ENCODE results near the gene CSNK1A1.
"Not testable (repeated sequence)": the region's sequence is repeated elsewhere in the genome, so short reads cannot be mapped to it uniquely, and the experiment has no call there.

Gene CSNK1A1

DNA sequence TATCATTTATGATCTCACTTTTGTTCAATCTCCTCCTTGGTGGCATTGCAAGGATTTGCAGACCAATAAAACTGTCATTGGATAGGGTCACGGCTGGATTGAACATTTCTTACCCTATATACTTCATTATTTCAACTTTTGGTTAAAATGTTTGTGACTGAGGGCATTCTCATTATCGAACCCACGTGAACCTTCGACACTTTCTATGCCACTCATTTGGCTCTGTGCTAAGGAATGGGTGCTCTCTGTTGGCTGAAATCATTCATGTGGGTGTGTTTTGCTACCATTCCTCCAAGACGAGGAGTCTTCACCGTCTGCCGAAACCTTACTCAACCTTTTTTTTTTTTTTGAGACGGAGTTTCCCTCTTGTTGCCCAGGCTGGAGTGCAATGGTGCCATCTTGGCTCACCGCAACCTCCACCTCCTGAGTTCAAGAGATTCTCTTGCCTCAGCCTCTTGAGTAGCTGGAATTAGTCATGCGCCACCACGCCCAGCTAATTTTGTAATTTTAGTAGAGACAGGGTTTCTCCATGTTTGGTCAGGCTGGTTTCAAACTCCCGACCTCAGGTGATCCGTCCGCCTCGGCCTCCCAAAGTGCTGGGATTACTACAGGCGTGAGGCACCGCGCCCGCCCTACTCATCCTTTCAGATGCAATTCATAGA, 62.5 kb downstream of the CSNK1A1 start:
- no peak for DNase-seq

GRCh38 chr5:149487672-149488071, 63.6 kb downstream of the CSNK1A1 start:
- DNase-seq, result no peak

DNA sequence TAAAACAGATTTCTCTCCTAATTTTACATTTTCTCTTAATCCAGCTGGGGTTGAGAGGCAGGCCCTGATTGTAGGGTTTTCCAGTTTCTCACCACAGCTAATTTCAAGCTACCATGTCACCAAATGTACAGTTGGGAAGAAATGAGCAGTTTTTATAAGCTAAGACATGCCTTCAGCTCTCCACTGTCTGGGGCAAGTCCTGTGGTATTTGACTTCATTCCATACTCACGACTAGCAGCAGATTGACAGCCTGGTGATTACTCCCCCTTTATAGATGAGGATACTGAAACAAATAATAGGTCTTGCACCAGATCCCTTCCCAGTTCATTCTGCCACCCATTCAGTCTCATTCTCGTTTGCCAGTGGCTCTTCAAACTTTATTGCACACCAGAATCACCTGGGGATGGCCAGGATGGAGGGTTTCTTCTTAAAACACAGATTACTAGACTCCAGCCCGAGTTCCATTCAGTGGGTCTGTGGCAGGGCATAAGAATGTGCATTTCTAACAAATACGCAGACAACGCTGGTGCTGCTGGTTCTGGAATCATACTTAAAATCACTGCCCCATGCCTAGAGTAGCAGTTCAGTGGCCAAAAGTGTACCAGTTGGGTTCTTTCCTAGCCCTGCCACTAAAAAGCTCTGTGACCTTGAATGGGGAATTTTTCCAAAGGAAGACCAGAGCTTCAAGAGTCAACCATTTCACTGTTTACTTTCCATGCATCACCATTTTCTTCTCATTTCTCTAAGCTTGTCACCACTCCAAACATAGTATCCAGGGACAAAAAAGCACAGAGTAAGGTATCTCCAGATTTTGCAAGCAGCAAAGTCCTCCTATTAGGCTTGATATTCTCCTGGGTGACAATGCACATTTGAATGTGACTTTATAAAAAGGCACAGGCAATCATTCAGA, 64.3 kb downstream of the CSNK1A1 start:
- no peak for DNase-seq

DNA sequence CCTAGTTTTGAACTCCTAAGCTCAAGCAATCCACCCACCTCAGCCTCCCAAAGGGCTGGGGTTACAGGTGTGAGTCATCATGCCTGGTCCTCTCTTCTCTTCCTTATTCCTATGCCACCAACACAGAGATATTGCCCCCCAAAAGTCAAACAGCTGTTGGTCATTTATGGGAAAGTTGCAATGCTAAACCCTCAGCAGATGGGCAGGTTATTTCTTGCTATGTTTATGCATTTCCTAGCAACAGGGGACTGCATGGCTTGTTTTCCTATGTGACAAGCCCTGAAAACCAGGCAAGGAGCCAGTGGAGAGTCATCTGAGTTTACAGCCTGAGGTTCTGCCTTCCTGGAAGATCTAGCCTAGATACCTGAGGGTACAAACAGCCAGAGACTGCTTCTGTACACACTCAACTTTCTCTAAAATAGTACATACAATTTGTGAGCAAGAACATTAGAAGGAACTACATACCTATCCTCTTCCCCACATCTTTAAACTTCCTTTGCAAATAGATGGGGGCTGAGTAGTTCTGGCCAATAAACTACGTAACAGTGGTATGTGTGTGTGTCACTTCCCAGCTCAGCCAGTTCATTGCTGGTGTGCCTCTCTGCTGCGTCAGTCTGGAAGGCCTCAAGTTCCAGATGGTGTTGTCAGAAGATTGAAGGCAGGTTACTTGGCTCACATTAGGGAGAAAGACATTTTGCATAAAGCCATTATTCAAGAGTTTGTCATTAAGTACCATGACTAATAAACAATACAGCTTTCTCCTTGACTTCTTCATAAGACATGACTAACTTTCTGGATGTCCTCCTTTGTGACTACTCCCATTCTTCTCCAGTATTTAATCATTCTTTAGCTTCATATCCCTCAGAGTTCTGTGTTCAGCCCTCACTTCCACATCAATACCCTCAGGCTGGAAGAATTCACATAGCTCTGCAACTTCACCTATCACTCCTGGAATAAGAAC, 65.3 kb downstream of the CSNK1A1 start:
- peak in 1 of 2 experiments; percentile 45 for DNase-seq

- no peak for DNase-seq
Measured at GRCh38 chr5:149481485-149481884, 69.8 kb downstream of the CSNK1A1 start.

DNA sequence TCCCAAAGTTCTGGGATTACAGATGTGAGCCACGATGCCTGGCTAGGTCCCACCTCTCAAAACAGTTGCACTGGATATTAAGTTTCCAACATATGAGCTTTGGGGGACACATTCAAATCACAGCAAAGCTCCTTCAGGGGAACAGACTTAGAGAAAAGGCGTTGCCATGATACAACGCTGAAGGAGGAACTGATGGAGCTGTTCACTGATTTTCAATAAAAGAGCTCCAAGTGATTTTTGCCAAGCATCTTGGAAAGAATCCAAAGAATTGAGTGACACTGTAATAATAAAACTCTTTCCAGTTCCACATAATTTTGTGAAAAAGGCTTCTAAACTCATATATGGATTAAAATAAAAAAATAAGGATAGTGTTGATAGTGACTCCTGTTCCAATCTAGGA, 72.5 kb downstream of the CSNK1A1 start:
- DNase-seq, result no peak

DNA sequence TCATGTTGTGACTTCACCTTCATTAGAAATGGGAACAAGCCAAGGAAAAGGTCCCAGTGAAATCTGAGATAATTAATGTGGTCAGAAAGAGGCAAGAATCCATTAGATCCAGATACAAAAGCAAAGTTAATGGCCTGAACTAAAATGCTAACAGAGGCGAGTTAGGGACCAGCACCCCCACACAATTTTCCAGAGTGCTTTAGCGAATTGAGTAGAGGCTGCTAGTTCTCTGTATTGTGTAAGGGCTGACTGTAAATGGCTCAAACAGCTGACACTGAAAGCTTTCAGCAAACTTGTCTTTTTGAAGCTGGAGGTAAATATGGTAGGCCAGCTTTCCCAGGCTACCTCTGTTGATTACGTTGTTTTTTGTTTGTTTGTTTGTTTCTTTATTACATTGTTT, 75.5 kb downstream of the CSNK1A1 start:
- DNase-seq, result no peak

DNA sequence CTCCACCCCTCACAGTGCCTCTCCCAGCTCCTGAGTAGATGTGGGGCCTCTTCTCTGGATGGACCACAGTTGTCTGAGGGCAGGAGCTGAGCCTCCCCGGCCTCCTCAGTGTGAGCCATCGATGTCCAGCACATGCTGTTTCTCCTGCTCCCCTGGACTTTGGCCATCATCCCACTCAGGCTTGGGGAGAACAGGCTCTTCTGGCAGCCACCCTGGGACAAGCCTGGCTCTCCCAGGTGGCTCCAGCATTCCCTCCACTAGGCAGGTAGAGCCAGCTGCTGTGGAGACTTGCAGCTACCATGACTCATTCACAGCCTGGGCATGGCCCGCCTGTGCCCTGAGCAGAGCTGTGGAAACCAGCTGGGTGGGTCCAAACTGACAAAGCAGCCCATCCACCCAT, 77.0 kb downstream of the CSNK1A1 start:
- DNase-seq, result no peak

GRCh38 chr5:149473441-149473840, 77.8 kb downstream of the CSNK1A1 start:
- no peak for DNase-seq

GRCh38 chr5:149472399-149472798, 78.8 kb downstream of the CSNK1A1 start:
- no peak for DNase-seq

GRCh38 chr5:149471406-149472183, 79.6 kb downstream of the CSNK1A1 start:
- no peak for DNase-seq

DNA sequence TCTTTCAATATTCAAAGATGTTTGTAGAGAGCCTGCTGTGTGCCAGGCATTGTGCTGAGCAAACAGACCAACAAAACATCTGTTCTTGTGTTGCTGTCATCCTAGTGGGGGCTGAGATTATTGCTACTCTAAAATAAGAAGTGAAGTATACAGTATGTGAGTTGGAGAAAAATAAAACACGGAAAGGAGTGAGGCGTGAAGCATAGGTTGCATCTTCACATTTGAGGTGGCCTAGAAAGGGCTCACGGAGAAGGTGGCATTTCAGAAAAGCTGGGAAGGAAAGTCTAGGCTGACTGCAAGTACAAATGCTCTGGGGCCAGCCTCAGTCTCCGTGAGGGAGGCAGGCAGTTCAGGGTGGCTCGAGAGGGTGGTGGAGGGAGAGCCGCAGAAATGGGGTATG, 80.3 kb downstream of the CSNK1A1 start:
- no peak for DNase-seq

- DNase-seq, result no peak
Measured at GRCh38 chr5:149466457-149466972, 84.7 kb downstream of the CSNK1A1 start.

- no peak for DNase-seq
Measured at GRCh38 chr5:149464796-149465489, 86.3 kb downstream of the CSNK1A1 start.

GRCh38 chr5:149461907-149462306, 89.3 kb downstream of the CSNK1A1 start:
- not testable (repeated sequence) for DNase-seq

DNA sequence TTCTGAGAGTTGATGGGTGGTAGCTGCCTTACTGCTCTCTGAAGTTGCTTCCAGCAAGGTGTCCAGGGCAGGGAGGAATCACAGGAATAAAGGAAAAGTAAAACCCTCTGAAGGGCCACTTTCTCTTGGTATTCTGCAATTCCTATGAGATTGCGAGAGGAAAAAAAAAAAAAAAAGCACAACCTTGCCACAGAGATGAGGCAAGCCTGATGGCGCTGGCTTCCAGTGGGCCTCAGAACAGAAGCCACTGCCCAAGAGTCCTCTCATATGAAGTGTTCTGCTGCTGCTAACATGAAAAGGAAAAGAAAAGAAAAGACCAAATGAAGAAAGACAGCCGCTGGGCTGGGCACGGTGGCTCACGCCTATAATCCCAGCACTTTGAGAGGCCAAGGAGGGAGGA, 91.3 kb downstream of the CSNK1A1 start:
- no peak for DNase-seq

- DNase-seq, result no peak
Measured at GRCh38 chr5:149457393-149457763, 93.9 kb downstream of the CSNK1A1 start.

- DNase-seq, result no peak
Measured at GRCh38 chr5:149456597-149457392, 94.4 kb downstream of the CSNK1A1 start.

DNA sequence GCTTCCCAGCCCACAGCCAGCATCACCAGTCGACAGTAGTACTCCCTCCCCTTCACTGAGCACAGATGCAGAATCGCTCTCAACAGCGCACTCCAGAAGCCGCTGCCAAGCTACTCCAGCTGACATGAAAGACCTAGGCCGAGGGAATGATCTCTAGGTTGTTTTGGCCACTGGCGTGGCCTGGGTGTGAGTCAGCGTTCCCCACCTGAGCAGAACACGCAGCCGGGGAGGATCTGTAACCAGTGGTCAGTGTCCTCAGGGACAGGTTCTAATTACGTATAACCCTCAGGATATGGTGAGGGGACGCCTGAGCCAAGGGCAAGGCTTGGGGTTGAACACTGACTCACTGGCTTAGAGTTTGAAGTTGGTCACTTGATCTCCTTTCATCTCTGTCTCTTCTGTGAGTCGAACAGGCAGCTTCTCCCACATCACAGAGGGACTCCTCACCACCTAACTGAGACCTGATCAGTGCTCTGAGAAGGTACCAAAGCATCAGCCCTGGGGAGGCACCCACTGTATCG, 95.3 kb downstream of the CSNK1A1 start:
- no peak for DNase-seq

Measured in NCI-H524 (cell line).